NCI-H2227 treated with DMSO at 0.1 percent for 48 hours (cell line): ENCODE data around the gene KCNAB2.

Experiments used
- DNase-seq: peaks from one replicate; lab custom pipeline; 2025; lab: John Stamatoyannopoulos, UW

The KCNAB2 gene

GRCh38 chr1:6033124-6033523 lies 12.6 kb upstream of the KCNAB2 start:
- DNase-seq: no peak

GRCh38 chr1:6033986-6034749 lies 11.5 kb upstream of the KCNAB2 start:
- DNase-seq: peak; percentile 60

GRCh38 chr1:6034750-6035096 lies 11.0 kb upstream of the KCNAB2 start:
- no peak for DNase-seq

- DNase-seq: no peak
These were observed 10.4 kb upstream of the KCNAB2 start for GRCh38 chr1:6035303-6035702.

GRCh38 chr1:6035719-6036118 lies 10.0 kb upstream of the KCNAB2 start:
- peak; percentile 16 for DNase-seq

- DNase-seq: no peak
These were observed 8.3 kb upstream of the KCNAB2 start for GRCh38 chr1:6037338-6037762.

- no peak for DNase-seq
These were observed 7.1 kb upstream of the KCNAB2 start for GRCh38 chr1:6038603-6039002.

GRCh38 chr1:6039031-6039430 lies 6.7 kb upstream of the KCNAB2 start:
- no peak for DNase-seq

GRCh38 chr1:6040444-6040843 lies 5.2 kb upstream of the KCNAB2 start:
- no peak for DNase-seq

- no peak for DNase-seq
These were observed 4.8 kb upstream of the KCNAB2 start for GRCh38 chr1:6040861-6041415.

- DNase-seq: no peak
These were observed 4.1 kb upstream of the KCNAB2 start for GRCh38 chr1:6041432-6042062.

- DNase-seq: no peak
These were observed 2.1 kb upstream of the KCNAB2 start for GRCh38 chr1:6043561-6043960.

GRCh38 chr1:6044481-6045109 lies 1.1 kb upstream of the KCNAB2 start:
- DNase-seq: no peak

- no peak for DNase-seq
These were observed 582 bp upstream of the KCNAB2 start for GRCh38 chr1:6045110-6045502.

GRCh38 chr1:6046279-6046678 lies 591 bp downstream of the KCNAB2 start:
- no peak for DNase-seq

- DNase-seq: peak; percentile 18
These were observed 2.6 kb downstream of the KCNAB2 start for GRCh38 chr1:6048179-6048867.

- no peak for DNase-seq
These were observed 3.7 kb downstream of the KCNAB2 start for GRCh38 chr1:6049419-6049818.

- DNase-seq: no peak
These were observed 5.7 kb downstream of the KCNAB2 start for GRCh38 chr1:6051423-6051822.

GRCh38 chr1:6052543-6053205 lies 7.0 kb downstream of the KCNAB2 start:
- peak; percentile 66 for DNase-seq

GRCh38 chr1:6053206-6053546 lies 7.5 kb downstream of the KCNAB2 start:
- no peak for DNase-seq

- DNase-seq: no peak
These were observed 8.9 kb downstream of the KCNAB2 start for GRCh38 chr1:6054596-6054995.

GRCh38 chr1:6056572-6056948 lies 10.9 kb downstream of the KCNAB2 start:
- DNase-seq: no peak
